GM23338 (cell line): ENCODE measurements around the gene ARID1B.

Experiments
- CREB1 ChIP-seq: fragments of 250-450 bp; sonication (Bioruptor Pico); IDR thresholded peaks from 2 replicates; pipeline ENCODE4 v1.5.0; 2020; ENCODE audit warnings: low read depth, mild to moderate bottlenecking, moderate library complexity
- EZH2 ChIP-seq: fragments of 200-600 bp; sonication (generic); IDR thresholded peaks from one replicate; pipeline ENCODE4 v1.8.0; 2017; ENCODE audit warnings: antibody characterized with exemption, mild to moderate bottlenecking, low read depth; ENCODE audit not compliant: unreplicated experiment
- EZH2phosphoT487 ChIP-seq: fragments of 200-600 bp; sonication (generic); IDR thresholded peaks from one replicate; pipeline ENCODE4 v1.8.1; 2018; ENCODE audit warnings: antibody characterized with exemption; ENCODE audit not compliant: unreplicated experiment
- JUNB ChIP-seq: IDR thresholded peaks from one replicate; pipeline ENCODE4 v1.6.1; 2016; ENCODE audit warnings: antibody characterized with exemption; ENCODE audit not compliant: unreplicated experiment
- NANOG ChIP-seq: IDR thresholded peaks from 2 replicates; pipeline ENCODE4 v1.6.1; 2016; ENCODE audit warnings: antibody characterized with exemption, borderline replicate concordance
- POLR2AphosphoS5 ChIP-seq: IDR thresholded peaks from 2 replicates; pipeline ENCODE4 v1.6.1; 2016; ENCODE audit warnings: antibody characterized with exemption, low read depth
- STAT1 ChIP-seq: IDR thresholded peaks from one replicate; pipeline ENCODE4 v1.6.1; 2016; ENCODE audit warnings: antibody characterized with exemption; ENCODE audit not compliant: unreplicated experiment
- ZNF331 ChIP-seq: fragments of 250-450 bp; sonication (Bioruptor Pico); IDR thresholded peaks from 2 replicates; pipeline ENCODE4 v1.5.0; 2020; ENCODE audit warnings: low read depth, mild to moderate bottlenecking, moderate library complexity
- TF ChIP-seq, protein P1 (sequence below), 2 experiments: fragments of 200-600 bp in 1 of 2; sonication (generic) in 1 of 2; conservative IDR thresholded peaks; 2 replicates each; pipeline versions ENCODE4 v1.5.1 to v1.6.1; 2016 to 2017; ENCODE audit warnings: antibody characterized with exemption in 2 of 2, low read depth in 2 of 2, mild to moderate bottlenecking in 2 of 2, moderate library complexity in 1 of 2
- TF ChIP-seq, protein P2 (sequence below): IDR thresholded peaks from one replicate; pipeline ENCODE4 v1.6.1; 2018; ENCODE audit warnings: antibody characterized with exemption; ENCODE audit not compliant: unreplicated experiment
- TF ChIP-seq, protein P3 (sequence below): IDR thresholded peaks from 2 replicates; pipeline ENCODE4 v1.6.1; 2016; ENCODE audit warnings: antibody characterized with exemption

DNA sequence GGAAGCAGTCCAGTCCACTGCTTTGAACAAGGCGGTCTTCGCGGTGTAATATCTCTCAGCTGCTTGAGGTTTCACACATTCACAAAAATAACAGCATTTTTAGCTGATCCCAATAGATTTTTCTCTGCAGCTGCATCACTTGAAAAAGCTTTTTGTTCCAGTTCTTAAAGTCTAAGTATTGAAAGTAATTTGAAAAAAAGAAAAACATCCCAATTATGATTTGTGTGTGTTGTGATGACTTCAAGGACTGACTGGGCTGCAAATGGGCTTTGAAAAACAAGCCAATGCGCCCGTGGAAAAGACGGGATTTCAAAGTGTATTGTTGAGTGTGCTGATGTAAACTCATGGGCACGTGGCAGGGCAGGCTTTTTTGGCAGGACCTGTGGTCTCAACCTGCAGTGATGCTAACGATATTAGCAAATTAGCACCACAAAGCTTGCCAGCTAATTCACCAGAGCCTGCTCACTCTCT is 395.1 kb downstream of the ARID1B start:
- TF ChIP-seq, protein P1, sequence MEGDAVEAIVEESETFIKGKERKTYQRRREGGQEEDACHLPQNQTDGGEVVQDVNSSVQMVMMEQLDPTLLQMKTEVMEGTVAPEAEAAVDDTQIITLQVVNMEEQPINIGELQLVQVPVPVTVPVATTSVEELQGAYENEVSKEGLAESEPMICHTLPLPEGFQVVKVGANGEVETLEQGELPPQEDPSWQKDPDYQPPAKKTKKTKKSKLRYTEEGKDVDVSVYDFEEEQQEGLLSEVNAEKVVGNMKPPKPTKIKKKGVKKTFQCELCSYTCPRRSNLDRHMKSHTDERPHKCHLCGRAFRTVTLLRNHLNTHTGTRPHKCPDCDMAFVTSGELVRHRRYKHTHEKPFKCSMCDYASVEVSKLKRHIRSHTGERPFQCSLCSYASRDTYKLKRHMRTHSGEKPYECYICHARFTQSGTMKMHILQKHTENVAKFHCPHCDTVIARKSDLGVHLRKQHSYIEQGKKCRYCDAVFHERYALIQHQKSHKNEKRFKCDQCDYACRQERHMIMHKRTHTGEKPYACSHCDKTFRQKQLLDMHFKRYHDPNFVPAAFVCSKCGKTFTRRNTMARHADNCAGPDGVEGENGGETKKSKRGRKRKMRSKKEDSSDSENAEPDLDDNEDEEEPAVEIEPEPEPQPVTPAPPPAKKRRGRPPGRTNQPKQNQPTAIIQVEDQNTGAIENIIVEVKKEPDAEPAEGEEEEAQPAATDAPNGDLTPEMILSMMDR (conservative IDR thresholded peaks at IDR 0.05; ENCODE audit: low read depth in 2 of 2): no peak
- TF ChIP-seq POLR2AphosphoS5 (no peak), JUNB (no peak), EZH2 (no peak), STAT1 (no peak), EZH2phosphoT487 (no peak), CREB1 (no peak), NANOG (no peak), ZNF331 (no peak)
- TF ChIP-seq, protein P2, sequence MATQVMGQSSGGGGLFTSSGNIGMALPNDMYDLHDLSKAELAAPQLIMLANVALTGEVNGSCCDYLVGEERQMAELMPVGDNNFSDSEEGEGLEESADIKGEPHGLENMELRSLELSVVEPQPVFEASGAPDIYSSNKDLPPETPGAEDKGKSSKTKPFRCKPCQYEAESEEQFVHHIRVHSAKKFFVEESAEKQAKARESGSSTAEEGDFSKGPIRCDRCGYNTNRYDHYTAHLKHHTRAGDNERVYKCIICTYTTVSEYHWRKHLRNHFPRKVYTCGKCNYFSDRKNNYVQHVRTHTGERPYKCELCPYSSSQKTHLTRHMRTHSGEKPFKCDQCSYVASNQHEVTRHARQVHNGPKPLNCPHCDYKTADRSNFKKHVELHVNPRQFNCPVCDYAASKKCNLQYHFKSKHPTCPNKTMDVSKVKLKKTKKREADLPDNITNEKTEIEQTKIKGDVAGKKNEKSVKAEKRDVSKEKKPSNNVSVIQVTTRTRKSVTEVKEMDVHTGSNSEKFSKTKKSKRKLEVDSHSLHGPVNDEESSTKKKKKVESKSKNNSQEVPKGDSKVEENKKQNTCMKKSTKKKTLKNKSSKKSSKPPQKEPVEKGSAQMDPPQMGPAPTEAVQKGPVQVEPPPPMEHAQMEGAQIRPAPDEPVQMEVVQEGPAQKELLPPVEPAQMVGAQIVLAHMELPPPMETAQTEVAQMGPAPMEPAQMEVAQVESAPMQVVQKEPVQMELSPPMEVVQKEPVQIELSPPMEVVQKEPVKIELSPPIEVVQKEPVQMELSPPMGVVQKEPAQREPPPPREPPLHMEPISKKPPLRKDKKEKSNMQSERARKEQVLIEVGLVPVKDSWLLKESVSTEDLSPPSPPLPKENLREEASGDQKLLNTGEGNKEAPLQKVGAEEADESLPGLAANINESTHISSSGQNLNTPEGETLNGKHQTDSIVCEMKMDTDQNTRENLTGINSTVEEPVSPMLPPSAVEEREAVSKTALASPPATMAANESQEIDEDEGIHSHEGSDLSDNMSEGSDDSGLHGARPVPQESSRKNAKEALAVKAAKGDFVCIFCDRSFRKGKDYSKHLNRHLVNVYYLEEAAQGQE: no peak
- TF ChIP-seq, protein P3, sequence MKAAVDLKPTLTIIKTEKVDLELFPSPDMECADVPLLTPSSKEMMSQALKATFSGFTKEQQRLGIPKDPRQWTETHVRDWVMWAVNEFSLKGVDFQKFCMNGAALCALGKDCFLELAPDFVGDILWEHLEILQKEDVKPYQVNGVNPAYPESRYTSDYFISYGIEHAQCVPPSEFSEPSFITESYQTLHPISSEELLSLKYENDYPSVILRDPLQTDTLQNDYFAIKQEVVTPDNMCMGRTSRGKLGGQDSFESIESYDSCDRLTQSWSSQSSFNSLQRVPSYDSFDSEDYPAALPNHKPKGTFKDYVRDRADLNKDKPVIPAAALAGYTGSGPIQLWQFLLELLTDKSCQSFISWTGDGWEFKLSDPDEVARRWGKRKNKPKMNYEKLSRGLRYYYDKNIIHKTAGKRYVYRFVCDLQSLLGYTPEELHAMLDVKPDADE: no peak
